HEK293T (cell line): ENCODE data around the gene EPC1.

Source experiments
- CTCF ChIA-PET: fragments of 350-600 bp; formaldehyde crosslinking; extraction: SDS; loops from one replicate; lab custom pipeline; 2021; ENCODE audit warnings: antibody characterized with exemption, inconsistent platforms; lab: Yijun Ruan, JAX
- POLR2A ChIA-PET: fragments of 350-600 bp; formaldehyde crosslinking; extraction: SDS; loops from one replicate; lab custom pipeline; 2020; ENCODE audit warnings: antibody characterized with exemption, inconsistent platforms; lab: Yijun Ruan, JAX
- DNase-seq: peaks from one replicate; pipeline ENCODE4 v3.0.0; 2012; ENCODE audit warnings: mixed read lengths; ENCODE audit errors: extremely low spot score
- ARNT ChIP-seq: fragments of 450-650 bp; IDR thresholded peaks from 2 replicates; pipeline ENCODE4 v1.6.1; 2017; ENCODE audit warnings: mild to moderate bottlenecking
- BHLHE40 ChIP-seq: fragments of 450-650 bp; IDR thresholded peaks from 2 replicates; pipeline ENCODE4 v1.6.1; 2016; ENCODE audit warnings: mild to moderate bottlenecking, moderate library complexity, borderline replicate concordance
- CTBP1 ChIP-seq: fragments of 450-650 bp; IDR thresholded peaks from 2 replicates; pipeline ENCODE4 v1.6.1; 2016; ENCODE audit warnings: borderline replicate concordance
- ELF4 ChIP-seq: fragments of 450-650 bp; IDR thresholded peaks from 2 replicates; pipeline ENCODE4 v1.6.1; 2017; ENCODE audit warnings: antibody characterized with exemption
- FOXA1 ChIP-seq: fragments of 450-650 bp; IDR thresholded peaks from 2 replicates; pipeline ENCODE4 v1.6.1; 2016; ENCODE audit warnings: mild to moderate bottlenecking
- FOXK2 ChIP-seq: fragments of 450-650 bp; IDR thresholded peaks from 2 replicates; pipeline ENCODE4 v1.6.1; 2016; ENCODE audit warnings: mild to moderate bottlenecking
- FOXM1 ChIP-seq: fragments of 450-650 bp; IDR thresholded peaks from 2 replicates; pipeline ENCODE4 v1.6.1; 2017; ENCODE audit warnings: mild to moderate bottlenecking, borderline replicate concordance
- HDGF ChIP-seq: fragments of 450-650 bp; IDR thresholded peaks from 2 replicates; pipeline ENCODE4 v1.6.1; 2017; ENCODE audit warnings: antibody characterized with exemption, borderline replicate concordance
- L3MBTL2 ChIP-seq: fragments of 450-650 bp; conservative IDR thresholded peaks from 2 replicates; pipeline ENCODE4 v1.6.1; 2016; ENCODE audit warnings: mild to moderate bottlenecking
- LEF1 ChIP-seq: fragments of 450-650 bp; IDR thresholded peaks from 2 replicates; pipeline ENCODE4 v1.6.1; 2017; ENCODE audit warnings: mild to moderate bottlenecking, borderline replicate concordance
- NFRKB ChIP-seq: fragments of 450-650 bp; IDR thresholded peaks from 2 replicates; pipeline ENCODE4 v1.6.1; 2016; ENCODE audit warnings: mild to moderate bottlenecking, moderate library complexity
- SP1 ChIP-seq: fragments of 450-650 bp; IDR thresholded peaks from 2 replicates; pipeline ENCODE4 v1.6.1; 2017
- SUZ12 ChIP-seq: fragments of 450-650 bp; IDR thresholded peaks from 2 replicates; pipeline ENCODE4 v1.6.1; 2016; ENCODE audit warnings: mild to moderate bottlenecking
- TARDBP ChIP-seq: fragments of 450-650 bp; IDR thresholded peaks from 2 replicates; pipeline ENCODE4 v1.6.1; 2016
- ZNF384 ChIP-seq: fragments of 450-650 bp; IDR thresholded peaks from 2 replicates; pipeline ENCODE4 v1.6.1; 2016
- TF ChIP-seq, protein P1 (sequence below): fragments of 450-650 bp; IDR thresholded peaks from 2 replicates; pipeline ENCODE4 v1.6.1; 2016

EPC1 gene

DNA sequence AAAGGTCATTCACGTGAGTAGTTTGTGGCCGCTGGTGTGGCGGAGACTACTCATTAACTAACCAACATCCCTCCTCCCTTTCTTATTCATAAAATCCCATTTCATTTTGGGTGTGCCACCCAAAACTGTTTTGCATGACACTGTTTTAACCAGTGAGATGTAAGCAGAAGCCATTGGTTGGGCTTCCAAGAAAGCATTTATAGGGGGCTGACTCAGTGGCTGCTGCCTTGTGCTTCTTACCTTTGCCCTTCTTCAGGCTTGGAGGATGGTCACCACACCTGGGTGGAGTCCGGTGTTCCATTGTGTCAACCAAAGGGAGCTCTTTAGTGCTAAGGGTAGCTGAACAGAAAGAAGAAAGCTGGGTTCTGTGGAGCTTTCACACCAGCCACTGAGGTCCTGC is 37.2 kb upstream of the EPC1 start:
- ChIA-PET POLR2A (no interaction called here), CTCF (no interaction called here)
- DNase-seq = no peak
- TF ChIP-seq ARNT (no peak), BHLHE40 (no peak)

DNA sequence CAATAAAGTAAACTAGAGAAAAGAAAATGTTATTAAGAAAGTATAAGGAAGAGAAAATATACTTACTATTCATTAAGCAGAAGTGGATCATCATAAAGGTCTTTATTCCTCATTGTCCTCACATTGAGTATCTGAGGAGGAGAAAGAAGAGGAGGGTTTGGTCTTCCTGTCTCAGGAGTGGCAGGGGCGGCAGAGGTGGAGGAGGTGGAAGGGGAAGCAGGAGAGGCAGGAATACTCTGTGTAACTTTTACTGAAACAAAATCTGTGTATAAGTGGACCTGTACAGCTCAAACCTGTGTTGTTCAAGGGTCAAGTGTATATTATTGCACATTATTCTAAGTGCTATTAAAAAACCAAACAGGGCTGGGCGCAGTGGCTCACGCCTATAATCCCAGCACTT is 34.2 kb upstream of the EPC1 start:
- no peak for DNase-seq
- POLR2A ChIA-PET = interaction anchor here (3.8 kb wide), 1 partner anchor 64 kb away, joined by 24 read pairs; the partner anchor contains the start of gene CCDC7
- CTCF ChIA-PET = no interaction called here
- TF ChIP-seq BHLHE40 (no peak), TARDBP (no peak), L3MBTL2 (no peak), LEF1 (no peak), ZNF384 (no peak), CTBP1 (no peak)
- TF ChIP-seq, protein P1, sequence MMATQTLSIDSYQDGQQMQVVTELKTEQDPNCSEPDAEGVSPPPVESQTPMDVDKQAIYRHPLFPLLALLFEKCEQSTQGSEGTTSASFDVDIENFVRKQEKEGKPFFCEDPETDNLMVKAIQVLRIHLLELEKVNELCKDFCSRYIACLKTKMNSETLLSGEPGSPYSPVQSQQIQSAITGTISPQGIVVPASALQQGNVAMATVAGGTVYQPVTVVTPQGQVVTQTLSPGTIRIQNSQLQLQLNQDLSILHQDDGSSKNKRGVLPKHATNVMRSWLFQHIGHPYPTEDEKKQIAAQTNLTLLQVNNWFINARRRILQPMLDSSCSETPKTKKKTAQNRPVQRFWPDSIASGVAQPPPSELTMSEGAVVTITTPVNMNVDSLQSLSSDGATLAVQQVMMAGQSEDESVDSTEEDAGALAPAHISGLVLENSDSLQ = no peak

DNA sequence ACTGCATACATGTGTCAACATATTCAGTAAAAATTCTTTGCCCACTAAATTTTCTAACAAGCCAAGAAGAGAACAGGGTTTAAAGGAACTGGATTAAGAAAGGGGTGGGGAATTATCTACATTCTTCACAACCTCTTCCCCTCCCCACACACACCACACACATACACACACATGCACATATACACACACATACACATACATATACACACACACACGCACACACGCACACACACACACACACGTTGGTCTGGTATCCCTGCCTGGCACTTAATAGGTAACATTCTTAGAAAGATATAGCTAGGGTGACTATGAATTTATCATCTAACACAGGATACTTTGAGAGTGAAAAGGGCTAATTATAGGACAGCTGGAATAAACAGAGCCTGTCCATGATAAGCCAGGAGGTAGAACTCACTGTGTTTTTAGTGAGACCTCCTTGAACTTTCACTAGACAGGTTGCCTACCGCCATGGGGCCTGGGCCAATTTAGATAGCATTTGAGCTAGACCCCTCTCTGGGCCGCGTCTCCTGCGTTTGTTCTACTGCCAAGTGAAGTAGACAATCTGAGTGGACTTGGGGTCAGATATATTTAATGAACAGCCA is 33.1 kb upstream of the EPC1 start:
- POLR2A ChIA-PET = interaction anchor here (3.8 kb wide), 1 partner anchor 65 kb away, joined by 24 read pairs; the partner anchor contains the start of gene CCDC7
- no peak for TF ChIP-seq FOXM1
- TF ChIP-seq SP1 = no peak
- no peak for TF ChIP-seq FOXA1
- TF ChIP-seq SUZ12 = no peak
- TF ChIP-seq NFRKB = no peak
- no peak for TF ChIP-seq HDGF
- no peak for TF ChIP-seq L3MBTL2
- TF ChIP-seq TARDBP = no peak
- no peak for TF ChIP-seq FOXK2
- no peak for TF ChIP-seq ARNT
- TF ChIP-seq LEF1 = no peak
- no peak for TF ChIP-seq ELF4
- no peak for TF ChIP-seq CTBP1
- TF ChIP-seq BHLHE40 = no peak
- TF ChIP-seq ZNF384 = no peak
- TF ChIP-seq, protein P1 = no peak
- CTCF ChIA-PET = no interaction called here
- DNase-seq = no peak

DNA sequence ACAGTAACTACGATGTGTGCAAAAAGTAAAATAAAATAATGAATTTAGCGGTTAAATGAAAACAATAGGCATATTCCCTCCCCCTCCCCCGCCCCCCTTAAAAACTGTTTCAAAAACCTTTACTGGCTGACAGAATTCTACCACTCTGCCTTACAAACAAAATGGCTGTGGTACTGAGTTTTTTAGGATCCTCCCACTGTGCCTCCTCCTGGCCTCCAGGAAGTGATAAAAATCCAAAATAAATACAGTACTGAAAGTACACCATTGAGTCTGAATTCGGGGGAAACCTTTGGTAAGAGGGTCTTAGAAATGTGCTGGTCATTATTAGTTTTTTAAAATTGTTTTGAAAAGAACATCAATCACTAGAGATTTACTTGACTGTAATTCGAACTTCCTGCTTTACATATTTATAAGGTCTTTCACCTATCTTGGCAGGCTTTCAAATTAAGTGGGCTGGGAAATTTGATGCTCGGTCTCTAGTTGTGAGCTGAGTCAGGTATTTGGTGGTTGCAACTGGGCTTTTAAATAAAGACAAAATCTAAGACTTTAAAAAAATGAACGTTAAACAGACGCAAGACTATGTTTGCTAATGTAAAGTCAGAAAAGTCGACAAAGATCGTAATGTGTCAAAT is 32.5 kb upstream of the EPC1 start:
- POLR2A ChIA-PET = interaction anchor here (1.0 to 3.8 kb wide), 4 partner anchors 8 to 66 kb away, joined by 4 to 24 read pairs (median 6); partner anchors contain the start of gene CCDC7
- TF ChIP-seq, protein P1 = peak; percentile 80
- TF ChIP-seq FOXM1 (no peak), ELF4 (0 out of 2 replicates have a peak, but pooled peaks have one; percentile 19), SUZ12 (no peak)
- DNase-seq = peak; percentile 17
- CTCF ChIA-PET = no interaction called here

DNA sequence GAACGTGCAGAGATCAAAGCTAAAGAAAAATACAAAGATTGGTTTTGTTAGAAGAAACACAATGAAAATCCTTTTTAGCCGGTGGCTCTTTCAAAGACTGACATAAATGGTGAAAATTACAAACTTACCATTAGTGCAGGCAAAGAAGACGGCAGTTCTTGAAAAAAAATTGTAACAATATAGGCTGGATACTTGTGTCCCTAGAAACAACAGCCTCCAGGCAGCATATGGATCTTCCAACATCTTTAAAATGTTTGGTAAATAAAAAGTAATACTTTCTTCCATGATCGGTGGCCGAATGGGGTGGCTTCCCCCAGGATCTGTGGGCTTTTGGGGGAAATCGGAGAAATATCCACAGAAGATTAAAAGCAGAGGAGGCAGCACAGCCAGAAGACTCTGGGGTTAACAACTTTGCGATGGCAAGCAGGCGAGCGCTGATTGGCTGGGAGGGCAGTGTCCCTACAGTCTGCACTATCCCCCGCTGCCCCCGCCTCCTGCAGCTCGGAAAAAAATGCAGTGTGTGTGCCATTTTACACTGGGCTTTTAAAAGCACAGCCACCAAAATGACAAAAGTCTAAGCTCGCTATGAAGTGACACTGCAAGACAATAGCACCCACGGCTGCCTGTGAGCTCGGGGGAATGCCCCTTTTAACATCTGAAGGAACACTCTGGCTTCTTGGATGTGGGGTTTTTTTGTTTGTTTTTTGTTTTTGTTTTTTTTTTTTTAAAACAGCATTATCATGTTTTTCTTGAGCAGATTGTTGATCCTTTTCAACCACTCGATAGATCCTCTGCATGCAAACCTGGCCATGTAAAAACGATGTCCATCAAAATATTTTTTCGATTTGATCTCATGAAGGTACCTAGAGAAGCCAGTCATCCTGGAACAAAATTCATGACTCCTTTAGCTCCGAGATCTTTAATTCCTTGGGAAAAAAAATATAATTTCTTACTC is 31.7 kb upstream of the EPC1 start:
- DNase-seq = peak; percentile 71
- ChIA-PET POLR2A (interaction anchor here (1.0 to 3.8 kb wide), 4 partner anchors 8 to 67 kb away, joined by 4 to 24 read pairs (median 6); partner anchors contain the start of gene CCDC7), CTCF (interaction anchor here (0.6 kb wide), 2 partner anchors 9 to 1739 kb away, joined by 4 read pairs; no protein-coding TSS in a partner anchor)
- TF ChIP-seq, protein P1 = no peak
- peak; percentile 86 for TF ChIP-seq ZNF384
